ENCODE data around the gene S100A16.

DNA sequence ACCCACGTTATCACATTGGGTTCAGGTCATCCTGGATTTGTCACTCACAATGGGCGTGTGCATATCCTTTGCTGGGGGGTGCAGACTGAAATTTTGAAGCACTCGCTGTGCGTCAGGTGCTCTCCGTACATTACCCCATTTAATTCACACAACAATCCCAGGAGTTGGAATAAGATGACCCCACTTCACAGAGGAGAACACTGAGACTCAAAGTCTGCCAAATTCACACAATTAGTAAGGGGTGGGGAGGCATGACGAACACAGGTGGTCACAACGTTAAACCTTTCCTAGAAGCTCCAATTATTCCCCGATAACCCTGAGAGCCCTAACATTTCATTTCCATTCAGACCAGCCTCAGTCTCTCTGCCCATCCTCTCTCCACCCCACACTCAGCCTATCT is 43.5 kb downstream of the S100A16 start:
- TF ChIP-seq EZH2phosphoT487 (IDR thresholded peaks at IDR 0.05; ENCODE audit: borderline replicate concordance, low read depth, low read length) (no peak), CTCF (conservative IDR thresholded peaks at IDR 0.05; ENCODE audit: low read length) (no peak)
